ENCODE data around the gene TRIM8. TPM values are rescaled to one million over a fixed set of nuclear protein-coding genes. Genes with fewer than 3 reads are reported as not detected.

Gene TRIM8
- total RNA-seq, 1 donor from 2014 or later: 48.2 TPM

DNA sequence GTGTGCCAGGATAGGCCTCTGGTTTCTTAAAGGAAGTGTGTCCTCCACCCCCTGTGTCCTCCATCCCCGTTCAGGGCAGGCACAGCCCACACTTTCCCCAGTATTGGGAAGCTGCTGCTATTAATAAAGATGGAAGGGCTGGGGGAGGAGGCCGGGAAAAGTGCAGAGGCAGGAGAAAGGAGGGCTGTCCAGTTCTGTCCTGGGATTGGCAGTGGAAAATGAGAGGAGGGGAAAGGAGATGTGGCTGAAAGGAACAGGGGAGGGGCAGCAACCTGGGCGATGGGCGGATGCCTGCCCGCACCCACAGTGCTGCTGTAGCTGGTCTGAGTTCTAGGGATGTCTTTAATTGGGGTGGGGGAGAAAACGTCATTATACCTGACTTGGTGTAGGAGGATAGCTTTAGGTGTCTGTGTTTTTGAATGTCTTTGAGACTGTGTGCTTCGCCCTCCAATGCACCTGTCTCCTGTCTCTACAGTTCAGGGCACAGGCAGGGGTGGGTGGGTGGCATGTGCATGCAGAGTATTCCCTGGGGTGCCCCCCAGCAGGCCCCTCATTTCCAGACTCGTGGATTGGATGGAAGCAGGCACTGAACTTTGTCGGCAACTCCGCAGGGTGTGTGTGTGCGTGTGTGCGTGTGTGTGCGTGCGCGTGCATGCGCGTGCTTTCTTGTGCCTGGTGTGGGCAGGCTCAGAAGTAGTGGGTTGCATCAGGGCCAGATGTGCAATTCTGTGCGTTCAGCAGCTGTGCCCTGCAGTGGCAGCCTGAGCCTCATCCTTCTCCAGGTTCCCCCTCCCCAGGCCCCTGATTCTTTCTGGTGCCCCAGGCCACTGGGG lies 2.5 kb downstream of the TRIM8 start:
- POLR2A ChIA-PET: interaction anchor here (0.6 to 5.8 kb wide), 22 partner anchors 8 to 868 kb away, joined by 3 to 137 read pairs (median 4); partner anchors contain the start of genes ARL3, FBXL15, GBF1 and NFKB2
- Mint-ChIP-seq H3K36me3 (ENCODE audit: low read depth) (peaks cover 13% of the 10 kb centered on the region), H3K27me3 (no peaks in the 10 kb centered on the region), H3K9me3 (no peaks in the 10 kb centered on the region), H3K4me3 (peak overlapping the region; percentile 97), H3K27ac (peak overlapping the region; percentile 99), H3K4me1 (peaks cover 67% of the 10 kb centered on the region)
- DNase-seq (peak; percentile 38), ATAC-seq (ENCODE audit: low read depth) (no peak)
- TF ChIP-seq, protein P1, sequence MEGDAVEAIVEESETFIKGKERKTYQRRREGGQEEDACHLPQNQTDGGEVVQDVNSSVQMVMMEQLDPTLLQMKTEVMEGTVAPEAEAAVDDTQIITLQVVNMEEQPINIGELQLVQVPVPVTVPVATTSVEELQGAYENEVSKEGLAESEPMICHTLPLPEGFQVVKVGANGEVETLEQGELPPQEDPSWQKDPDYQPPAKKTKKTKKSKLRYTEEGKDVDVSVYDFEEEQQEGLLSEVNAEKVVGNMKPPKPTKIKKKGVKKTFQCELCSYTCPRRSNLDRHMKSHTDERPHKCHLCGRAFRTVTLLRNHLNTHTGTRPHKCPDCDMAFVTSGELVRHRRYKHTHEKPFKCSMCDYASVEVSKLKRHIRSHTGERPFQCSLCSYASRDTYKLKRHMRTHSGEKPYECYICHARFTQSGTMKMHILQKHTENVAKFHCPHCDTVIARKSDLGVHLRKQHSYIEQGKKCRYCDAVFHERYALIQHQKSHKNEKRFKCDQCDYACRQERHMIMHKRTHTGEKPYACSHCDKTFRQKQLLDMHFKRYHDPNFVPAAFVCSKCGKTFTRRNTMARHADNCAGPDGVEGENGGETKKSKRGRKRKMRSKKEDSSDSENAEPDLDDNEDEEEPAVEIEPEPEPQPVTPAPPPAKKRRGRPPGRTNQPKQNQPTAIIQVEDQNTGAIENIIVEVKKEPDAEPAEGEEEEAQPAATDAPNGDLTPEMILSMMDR (IDR thresholded peaks at IDR 0.05): no peak
- CTCF ChIA-PET: interaction anchor here (0.6 to 1.7 kb wide), 3 partner anchors 32 to 144 kb away, joined by 3 to 4 read pairs (median 3); partner anchors contain the start of genes ACTR1A and ARL3
- intact Hi-C loops (cut with micrococcal nuclease): loop anchor here (1.0 to 10.0 kb wide), 7 partner anchors 30 to 1582 kb away; partner anchors contain the start of genes ARL3, CALHM3, CNNM2 and GBF1

DNA sequence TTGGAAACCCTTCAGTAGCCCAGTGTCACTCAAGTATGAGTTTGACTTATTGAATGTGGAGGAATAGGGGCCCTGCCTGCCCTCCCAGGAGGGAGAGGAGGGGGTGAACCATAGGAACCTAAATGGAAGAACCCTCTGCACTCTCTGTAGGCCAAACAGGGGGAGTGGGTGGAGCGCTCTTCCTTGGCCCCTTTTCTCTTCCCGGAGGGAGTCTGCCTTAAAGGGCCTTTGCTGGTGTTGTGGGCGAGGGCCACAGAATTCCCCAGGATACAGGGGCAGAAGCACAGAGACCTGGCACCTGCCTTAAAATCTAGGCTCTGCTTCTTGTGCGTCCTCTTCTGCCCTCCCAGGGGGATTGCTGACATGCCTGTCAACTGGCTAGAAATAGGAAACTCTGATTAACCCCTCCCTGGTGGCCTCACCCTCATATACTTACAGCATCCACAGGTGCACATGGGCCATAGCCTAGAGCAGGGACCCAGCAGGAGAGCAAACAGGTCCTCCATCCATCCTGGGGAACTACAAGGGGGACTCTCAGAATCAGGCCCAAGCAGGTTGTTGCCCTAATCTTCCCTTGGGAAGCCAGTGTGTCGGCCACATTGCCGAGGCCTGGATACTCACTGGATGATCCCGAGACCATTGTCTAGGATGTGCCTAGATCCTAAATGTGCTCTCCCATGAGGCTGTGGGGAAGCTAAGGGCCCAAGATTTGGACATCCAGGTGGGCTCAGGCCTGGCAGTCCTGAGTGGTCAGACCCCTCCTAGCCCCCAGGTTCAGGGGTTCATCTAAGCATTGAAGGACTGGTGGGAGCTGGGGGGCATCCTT lies 3.4 kb downstream of the TRIM8 start:
- intact Hi-C loops (cut with micrococcal nuclease): loop anchor here (2.0 to 10.0 kb wide), 6 partner anchors 29 to 1583 kb away; partner anchors contain the start of genes CALHM3, CNNM2, GBF1 and KAZALD1
- ATAC-seq (ENCODE audit: low read depth): peak; percentile 4
- DNase-seq: peak; percentile 39
- H3K27ac Mint-ChIP-seq: peak overlapping the region; percentile 99
- H3K4me3 Mint-ChIP-seq: peak overlapping the region; percentile 97
- peaks cover 74% of the 10 kb centered on the region for H3K4me1 Mint-ChIP-seq
- peaks cover 13% of the 10 kb centered on the region for H3K36me3 Mint-ChIP-seq (ENCODE audit: low read depth)
- TF ChIP-seq, protein P1 (IDR thresholded peaks at IDR 0.05): no peak
- H3K27me3 Mint-ChIP-seq: no peaks in the 10 kb centered on the region
- no peaks in the 10 kb centered on the region for H3K9me3 Mint-ChIP-seq
- ChIA-PET POLR2A (interaction anchor here (1.1 to 5.8 kb wide), 6 partner anchors 18 to 869 kb away, joined by 3 to 137 read pairs (median 40); partner anchors contain the start of genes ARL3, GBF1, NFKB2 and SFXN2), CTCF (interaction anchor here (1.7 kb wide), 1 partner anchor 66 kb away, joined by 4 read pairs; the partner anchor contains the start of gene ARL3)

DNA sequence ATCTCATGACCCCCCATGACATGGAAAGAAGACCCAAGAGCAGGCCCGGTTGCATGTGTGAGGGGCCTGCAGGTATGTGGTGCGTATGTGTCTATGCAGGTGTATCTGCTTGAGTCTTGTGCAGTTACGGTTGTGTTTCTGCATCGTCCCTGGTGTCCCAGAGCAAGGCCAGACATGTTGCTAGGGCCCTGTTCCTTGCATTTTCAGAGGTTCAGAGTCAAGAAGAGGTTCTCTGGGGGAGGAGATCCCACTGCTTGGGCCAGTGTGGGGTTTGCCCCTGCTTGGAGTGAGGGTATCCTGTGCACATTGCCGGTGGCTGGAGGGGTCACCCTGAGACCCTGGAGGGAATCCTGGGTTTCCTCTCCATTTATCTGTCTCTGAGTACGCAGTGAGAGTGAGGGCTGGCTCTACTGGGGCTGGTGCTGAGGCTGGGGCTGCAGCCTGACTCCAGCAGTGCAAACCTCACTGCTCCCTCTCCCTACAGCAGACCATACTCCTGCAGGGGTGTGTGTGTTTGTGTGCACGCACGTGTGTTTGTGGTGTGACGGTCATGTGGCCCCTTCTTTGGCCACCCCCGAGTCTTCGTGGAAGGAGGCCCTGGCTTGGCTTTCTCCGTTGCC lies 4.1 kb downstream of the TRIM8 start:
- ATAC-seq (ENCODE audit: low read depth): no peak
- H3K27ac Mint-ChIP-seq: peak overlapping the region; percentile 99
- CTCF ChIA-PET: interaction anchor here (1.7 kb wide), 1 partner anchor 65 kb away, joined by 4 read pairs; the partner anchor contains the start of gene ARL3
- H3K4me1 Mint-ChIP-seq: peaks cover 81% of the 10 kb centered on the region
- POLR2A ChIA-PET: no interaction called here
- H3K9me3 Mint-ChIP-seq: no peaks in the 10 kb centered on the region
- peak overlapping the region; percentile 97 for H3K4me3 Mint-ChIP-seq
- TF ChIP-seq, protein P1 (IDR thresholded peaks at IDR 0.05): no peak
- H3K36me3 Mint-ChIP-seq (ENCODE audit: low read depth): peaks cover 15% of the 10 kb centered on the region
- DNase-seq: no peak
- no peaks in the 10 kb centered on the region for H3K27me3 Mint-ChIP-seq
- intact Hi-C loops (cut with micrococcal nuclease): loop anchor here (5.0 to 10.0 kb wide), 5 partner anchors 269 to 1584 kb away; partner anchors contain the start of genes CALHM3, CNNM2, GBF1 and KAZALD1

DNA sequence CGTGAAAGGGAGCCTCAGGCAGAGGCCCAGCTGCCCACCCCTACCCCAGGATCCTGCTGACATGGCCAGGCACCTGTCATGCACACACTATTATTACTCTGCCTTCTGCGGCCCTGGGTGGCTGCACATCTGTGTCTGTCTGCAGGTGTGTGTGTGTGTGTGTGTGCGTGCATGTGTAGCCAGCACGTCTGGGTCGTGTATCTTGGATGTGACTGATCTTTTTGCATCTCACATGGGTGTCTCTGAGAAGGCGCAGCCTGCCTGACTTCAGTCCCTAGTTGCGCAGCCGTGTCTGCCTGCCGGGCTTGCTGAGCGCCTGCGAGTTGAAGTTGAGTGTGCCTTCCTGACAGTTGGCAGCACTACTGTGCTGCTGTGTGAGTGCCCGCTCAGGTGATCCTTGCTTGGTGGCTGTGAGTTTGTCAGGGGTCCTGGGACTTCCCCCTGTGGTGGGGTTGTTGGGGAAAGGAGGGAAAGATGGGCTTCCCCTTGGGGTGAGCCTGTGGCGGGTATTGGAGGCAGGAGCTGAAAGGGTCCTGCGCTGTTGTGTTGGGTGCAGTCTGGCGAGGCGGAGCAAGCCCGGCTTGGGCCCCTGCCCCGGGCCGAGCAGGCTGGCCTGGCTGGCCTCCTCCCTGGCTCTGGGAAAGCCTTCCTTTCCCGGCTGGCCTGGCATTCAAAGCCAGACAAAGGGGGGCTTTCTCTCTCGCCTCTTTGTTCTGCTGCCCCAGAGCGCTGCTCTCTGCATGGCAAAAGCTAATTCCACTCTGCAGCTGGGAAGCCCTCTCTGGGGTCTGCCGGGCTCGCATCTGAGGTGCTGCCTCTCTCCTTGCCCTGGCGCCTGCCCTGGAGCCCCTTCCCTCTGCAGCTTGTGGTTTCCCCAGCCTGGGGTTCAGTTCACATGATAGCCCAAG lies 4.9 kb downstream of the TRIM8 start:
- ChIA-PET CTCF (no interaction called here), POLR2A (interaction anchor here (0.9 to 1.1 kb wide), 2 partner anchors 17 to 94 kb away, joined by 3 read pairs; partner anchors contain the start of gene WBP1L)
- ATAC-seq (ENCODE audit: low read depth) (no peak), DNase-seq (no peak)
- peaks cover 87% of the 10 kb centered on the region for H3K4me1 Mint-ChIP-seq
- TF ChIP-seq, protein P1 (IDR thresholded peaks at IDR 0.05): no peak
- H3K9me3 Mint-ChIP-seq: no peaks in the 10 kb centered on the region
- peak overlapping the region; percentile 99 for H3K27ac Mint-ChIP-seq
- intact Hi-C loops (cut with micrococcal nuclease): loop anchor here (5.0 to 10.0 kb wide), 5 partner anchors 268 to 1584 kb away; partner anchors contain the start of genes CALHM3, CNNM2, GBF1 and KAZALD1
- H3K36me3 Mint-ChIP-seq (ENCODE audit: low read depth): peaks cover 20% of the 10 kb centered on the region
- no peaks in the 10 kb centered on the region for H3K27me3 Mint-ChIP-seq
- H3K4me3 Mint-ChIP-seq: peak overlapping the region; percentile 97
